ENCODE data around the gene PBXIP1. TPM values are rescaled to one million over a fixed set of nuclear protein-coding genes. Genes with fewer than 3 reads are reported as not detected.

PBXIP1 gene
- total RNA-seq, 1 donor from 2014 or later = 92.6 TPM

- H3K9me3 Mint-ChIP-seq (ENCODE audit: unreplicated experiment) = no peaks in the 10 kb centered on the region
- TF ChIP-seq, protein P1, sequence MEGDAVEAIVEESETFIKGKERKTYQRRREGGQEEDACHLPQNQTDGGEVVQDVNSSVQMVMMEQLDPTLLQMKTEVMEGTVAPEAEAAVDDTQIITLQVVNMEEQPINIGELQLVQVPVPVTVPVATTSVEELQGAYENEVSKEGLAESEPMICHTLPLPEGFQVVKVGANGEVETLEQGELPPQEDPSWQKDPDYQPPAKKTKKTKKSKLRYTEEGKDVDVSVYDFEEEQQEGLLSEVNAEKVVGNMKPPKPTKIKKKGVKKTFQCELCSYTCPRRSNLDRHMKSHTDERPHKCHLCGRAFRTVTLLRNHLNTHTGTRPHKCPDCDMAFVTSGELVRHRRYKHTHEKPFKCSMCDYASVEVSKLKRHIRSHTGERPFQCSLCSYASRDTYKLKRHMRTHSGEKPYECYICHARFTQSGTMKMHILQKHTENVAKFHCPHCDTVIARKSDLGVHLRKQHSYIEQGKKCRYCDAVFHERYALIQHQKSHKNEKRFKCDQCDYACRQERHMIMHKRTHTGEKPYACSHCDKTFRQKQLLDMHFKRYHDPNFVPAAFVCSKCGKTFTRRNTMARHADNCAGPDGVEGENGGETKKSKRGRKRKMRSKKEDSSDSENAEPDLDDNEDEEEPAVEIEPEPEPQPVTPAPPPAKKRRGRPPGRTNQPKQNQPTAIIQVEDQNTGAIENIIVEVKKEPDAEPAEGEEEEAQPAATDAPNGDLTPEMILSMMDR (IDR thresholded peaks at IDR 0.05) = no peak
- H3K4me1 Mint-ChIP-seq (ENCODE audit: unreplicated experiment) = peaks cover 34% of the 10 kb centered on the region
- DNase-seq (ENCODE audit: extremely low spot score, unreplicated experiment) = no peak
- peak overlapping the region; percentile 96 for H3K27ac Mint-ChIP-seq (ENCODE audit: unreplicated experiment)
- H3K36me3 Mint-ChIP-seq (ENCODE audit: unreplicated experiment) = no peaks in the 10 kb centered on the region
- peak overlapping the region; percentile 91 for H3K4me3 Mint-ChIP-seq (ENCODE audit: unreplicated experiment)
- H3K27me3 Mint-ChIP-seq (ENCODE audit: unreplicated experiment) = no peaks in the 10 kb centered on the region
Measured at GRCh38 chr1:155003227-155003765, 47.4 kb upstream of the PBXIP1 start.

- Mint-ChIP-seq H3K27me3 (ENCODE audit: unreplicated experiment) (no peaks in the 10 kb centered on the region), H3K27ac (ENCODE audit: unreplicated experiment) (peak within 1 kb of the TSS; percentile 96), H3K4me1 (ENCODE audit: unreplicated experiment) (peaks cover 34% of the 10 kb centered on the region), H3K4me3 (ENCODE audit: unreplicated experiment) (peak within 1 kb of the TSS; percentile 94), H3K36me3 (ENCODE audit: unreplicated experiment) (no peaks in the 10 kb centered on the region), H3K9me3 (ENCODE audit: unreplicated experiment) (no peaks in the 10 kb centered on the region)
- no peak for DNase-seq (ENCODE audit: extremely low spot score, unreplicated experiment)
- TF ChIP-seq, protein P1 (IDR thresholded peaks at IDR 0.05) = no peak
Measured at GRCh38 chr1:155002464-155003226, 46.7 kb upstream of the PBXIP1 start, which contains the start of gene ZBTB7B. ZBTB7B (plus strand) TSS chr1:155002802; CDS start chr1:155014661, 11,859 bp downstream.

DNA sequence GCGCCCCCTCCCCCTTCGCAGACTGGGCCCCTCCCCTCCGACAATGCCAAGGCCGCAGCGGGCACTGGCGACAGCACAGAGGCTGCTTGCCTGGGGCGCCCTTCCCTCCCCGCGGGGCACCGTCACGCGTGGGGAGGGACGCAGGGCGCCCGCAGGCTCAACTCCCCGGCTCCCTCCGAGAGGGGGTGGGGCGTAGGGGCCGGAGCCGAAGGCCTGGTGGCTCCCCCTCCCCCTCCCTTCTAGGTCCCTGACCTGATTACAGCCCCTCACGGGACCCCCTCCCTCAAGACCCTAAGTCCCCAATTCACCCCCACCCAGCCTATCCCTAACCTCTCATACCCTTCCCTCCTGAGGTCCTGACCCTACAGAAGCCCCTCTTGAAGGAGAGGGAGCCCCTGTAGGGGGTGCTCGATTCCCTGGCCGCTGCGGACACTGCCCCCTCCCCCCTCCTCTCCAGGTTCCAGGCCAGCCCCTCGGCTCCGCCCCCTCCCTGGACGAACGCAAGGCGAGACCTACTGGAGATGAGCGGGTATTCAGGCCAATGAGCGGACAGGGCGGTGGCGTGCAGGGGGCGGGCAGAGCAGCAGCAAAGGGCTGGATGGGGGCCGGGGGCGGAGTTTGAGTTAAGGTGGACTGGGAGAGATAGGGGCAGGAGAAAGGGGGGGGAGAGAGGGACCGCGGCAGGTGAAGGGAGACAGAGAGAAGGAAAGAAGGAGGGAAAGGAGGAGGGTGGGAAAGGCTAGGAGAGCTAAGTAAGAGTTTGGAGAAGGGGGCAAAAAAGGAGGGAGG lies 46.0 kb upstream of the PBXIP1 start:
- Mint-ChIP-seq H3K4me1 (ENCODE audit: unreplicated experiment) (peaks cover 34% of the 10 kb centered on the region), H3K36me3 (ENCODE audit: unreplicated experiment) (no peaks in the 10 kb centered on the region), H3K9me3 (ENCODE audit: unreplicated experiment) (no peaks in the 10 kb centered on the region), H3K27me3 (ENCODE audit: unreplicated experiment) (no peaks in the 10 kb centered on the region), H3K27ac (ENCODE audit: unreplicated experiment) (peak overlapping the region; percentile 95), H3K4me3 (ENCODE audit: unreplicated experiment) (peak overlapping the region; percentile 94)
- peak; percentile 100 for DNase-seq (ENCODE audit: extremely low spot score, unreplicated experiment)
- TF ChIP-seq, protein P1 (IDR thresholded peaks at IDR 0.05) = peak; percentile 56

- Mint-ChIP-seq H3K27ac (ENCODE audit: unreplicated experiment) (peak overlapping the region; percentile 95), H3K4me1 (ENCODE audit: unreplicated experiment) (peaks cover 31% of the 10 kb centered on the region), H3K27me3 (ENCODE audit: unreplicated experiment) (no peaks in the 10 kb centered on the region), H3K36me3 (ENCODE audit: unreplicated experiment) (no peaks in the 10 kb centered on the region), H3K9me3 (ENCODE audit: unreplicated experiment) (no peaks in the 10 kb centered on the region), H3K4me3 (ENCODE audit: unreplicated experiment) (peak overlapping the region; percentile 94)
- DNase-seq (ENCODE audit: extremely low spot score, unreplicated experiment) = no peak
- TF ChIP-seq, protein P1 (IDR thresholded peaks at IDR 0.05) = no peak
Measured at GRCh38 chr1:155001425-155001674, 45.5 kb upstream of the PBXIP1 start.
